H1 (cell line): ENCODE data around the gene BCL2L12. TPM values are rescaled to one million over a fixed set of nuclear protein-coding genes. Genes with fewer than 3 reads are reported as not detected.

Experiments used
- CTCF ChIA-PET: fragments of 300-600 bp; sonication (Branson Sonifier 250); formaldehyde crosslinking; loops from one replicate; lab custom pipeline; 2021; ENCODE audit not compliant: partially characterized antibody; lab: Charles Lee
- POLR2A ChIA-PET: fragments of 300-600 bp; sonication (Branson Sonifier 250); formaldehyde crosslinking; loops from one replicate; lab custom pipeline; 2021; ENCODE audit warnings: inconsistent platforms; ENCODE audit not compliant: partially characterized antibody; lab: Charles Lee
- DNase-seq, 2 experiments: peaks; one replicate each; pipeline versions ENCODE4 v3.0.0 to v3.0.0-alpha.2; 2010 to 2022; ENCODE audit warnings: low spot score in 2 of 2, low read depth in 1 of 2, mixed read lengths in 1 of 2
- FAIRE-seq: peaks from 2 replicates; lab custom pipeline; 2011; peaks lifted over from hg19 to GRCh38; lab: Jason Lieb, UNC
- H2AFZ ChIP-seq: 2 replicates; pipeline ENCODE4 v1.8.1; 2012; ENCODE audit warnings: low read length, inconsistent platforms
- H2AK5ac ChIP-seq: 2 replicates; pipeline ENCODE4 v1.6.1; 2013; ENCODE audit warnings: low read depth, low read length
- H2BK120ac ChIP-seq: replicated peaks from 2 replicates; pipeline ENCODE3; 2013; ENCODE audit warnings: low read depth, low read length, inconsistent platforms
- H2BK12ac ChIP-seq: 2 replicates; pipeline ENCODE4 v1.6.1; 2013; ENCODE audit warnings: low read depth, low read length
- H2BK15ac ChIP-seq: 2 replicates; pipeline ENCODE4 v1.6.1; 2013; ENCODE audit warnings: low read length
- H2BK20ac ChIP-seq: 2 replicates; pipeline ENCODE4 v1.6.1; 2013; ENCODE audit warnings: low read length
- H2BK5ac ChIP-seq: 2 replicates; pipeline ENCODE4 v1.6.1; 2013; ENCODE audit warnings: low read depth, low read length
- H3K14ac ChIP-seq: 2 replicates; pipeline ENCODE4 v1.6.1; 2013; ENCODE audit warnings: inconsistent platforms; ENCODE audit not compliant: insufficient read length
- H3K18ac ChIP-seq: 2 replicates; pipeline ENCODE4 v1.6.1; 2013; ENCODE audit warnings: low read length; ENCODE audit errors: extremely low read depth
- H3K23ac ChIP-seq: 2 replicates; pipeline ENCODE4 v1.6.1; 2013; ENCODE audit warnings: inconsistent platforms; ENCODE audit not compliant: insufficient read length
- H3K23me2 ChIP-seq: 2 replicates; pipeline ENCODE4 v1.6.1; 2013; ENCODE audit warnings: low read depth, low read length
- H3K27ac ChIP-seq: 2 replicates; pipeline ENCODE4 v1.6.1; 2011; ENCODE audit warnings: low read depth, low read length, inconsistent platforms
- H3K27me3 ChIP-seq, 4 experiments: replicated peaks in 1 of 4; 1 replicate in 1 of 4; 2 replicates in 3 of 4; pipeline versions ENCODE4 v1.6.1 to v1.8.1; 2011 to 2013; ENCODE audit warnings: low read length in 3 of 4, mild to moderate bottlenecking in 3 of 4, inconsistent platforms in 2 of 4, mixed read lengths in 2 of 4, moderate library complexity in 1 of 4; ENCODE audit not compliant: control insufficient read depth in 3 of 4, insufficient read depth in 3 of 4; ENCODE audit errors: extremely low read depth in 1 of 4
- H3K36me3 ChIP-seq, 4 experiments: 2 replicates each; pipeline versions ENCODE4 v1.6.1 to v1.8.1; 2011 to 2013; ENCODE audit warnings: mild to moderate bottlenecking in 4 of 4, low read length in 3 of 4, moderate library complexity in 2 of 4, control low read depth in 1 of 4, inconsistent platforms in 1 of 4; ENCODE audit not compliant: insufficient read depth in 4 of 4, control insufficient read depth in 2 of 4
- H3K4ac ChIP-seq: replicated peaks from 2 replicates; pipeline ENCODE3; 2013; ENCODE audit warnings: low read length, low read depth, mixed read lengths, inconsistent platforms; ENCODE audit not compliant: insufficient read length
- H3K4me1 ChIP-seq, 4 experiments: replicated peaks in 1 of 4; 1 replicate in 1 of 4; 2 replicates in 3 of 4; pipeline versions ENCODE4 v1.6.1 to v1.8.1; 2011 to 2013; ENCODE audit warnings: low read length in 3 of 4, inconsistent platforms in 2 of 4, mixed read lengths in 1 of 4; ENCODE audit not compliant: insufficient read depth in 4 of 4, control insufficient read depth in 3 of 4
- H3K4me2 ChIP-seq, 2 experiments: 2 replicates each; pipeline versions ENCODE4 v1.6.1 to v1.8.1; 2011 to 2013; ENCODE audit warnings: low read depth in 2 of 2, low read length in 2 of 2, control low read depth in 1 of 2, inconsistent platforms in 1 of 2, mild to moderate bottlenecking in 1 of 2; ENCODE audit not compliant: insufficient read depth in 1 of 2
- H3K4me3 ChIP-seq, 4 experiments: fragments of 200-600, 300-600 bp in 1 of 4; sonication (generic), shearing (Covaris generic), sonication (Bioruptor Twin) in 1 of 4; 2 replicates each; pipeline versions ENCODE4 v1.5.1 to v1.8.1; 2011 to 2016; ENCODE audit warnings: low read length in 4 of 4, low read depth in 3 of 4, control low read depth in 2 of 4, inconsistent platforms in 2 of 4, mild to moderate bottlenecking in 2 of 4, mixed read lengths in 1 of 4, moderate library complexity in 1 of 4; ENCODE audit not compliant: insufficient read depth in 2 of 4; ENCODE audit errors: extremely low read depth in 1 of 4
- H3K56ac ChIP-seq: replicated peaks from 2 replicates; pipeline ENCODE3; 2013; ENCODE audit warnings: low read depth, mild to moderate bottlenecking, mixed read lengths, low read length, inconsistent platforms; ENCODE audit not compliant: insufficient read length
- H3K79me1 ChIP-seq: 2 replicates; pipeline ENCODE4 v1.6.1; 2013; ENCODE audit warnings: low read depth, low read length, control low read depth
- H3K79me2 ChIP-seq, 2 experiments: 2 replicates each; pipeline versions ENCODE4 v1.6.1 to v1.8.1; 2012 to 2013; ENCODE audit warnings: low read length in 2 of 2, mild to moderate bottlenecking in 2 of 2, inconsistent platforms in 1 of 2; ENCODE audit not compliant: insufficient read depth in 2 of 2, control insufficient read depth in 1 of 2
- H3K9ac ChIP-seq, 4 experiments: replicated peaks in 1 of 4; 1 replicate in 1 of 4; 2 replicates in 3 of 4; pipeline versions ENCODE4 v1.6.1 to v1.8.1; 2011 to 2013; ENCODE audit warnings: low read depth in 3 of 4, low read length in 3 of 4, control low read depth in 2 of 4, mild to moderate bottlenecking in 2 of 4, moderate library complexity in 2 of 4, inconsistent platforms in 1 of 4; ENCODE audit errors: extremely low read depth in 1 of 4
- H3K9me3 ChIP-seq, 2 experiments: 2 replicates each; pipeline versions ENCODE4 v1.6.1 to v1.8.1; 2012 to 2013; ENCODE audit warnings: mild to moderate bottlenecking in 2 of 2, moderate library complexity in 2 of 2, control low read depth in 1 of 2, inconsistent platforms in 1 of 2, low read depth in 1 of 2, low read length in 1 of 2, mixed read lengths in 1 of 2; ENCODE audit not compliant: insufficient read depth in 2 of 2
- H4K20me1 ChIP-seq, 2 experiments: replicated peaks in 1 of 2; 2 replicates each; pipeline versions ENCODE3 to v1.8.1; 2011 to 2013; ENCODE audit warnings: inconsistent platforms in 2 of 2, low read length in 2 of 2, mild to moderate bottlenecking in 1 of 2; ENCODE audit not compliant: insufficient read depth in 2 of 2, control insufficient read depth in 1 of 2
- H4K5ac ChIP-seq: 2 replicates; pipeline ENCODE4 v1.6.1; 2013; ENCODE audit warnings: low read length, low read depth, mixed read lengths, inconsistent platforms; ENCODE audit not compliant: insufficient read length
- H4K8ac ChIP-seq: 2 replicates; pipeline ENCODE4 v1.8.0; 2013; ENCODE audit warnings: mild to moderate bottlenecking, moderate library complexity, low read length, inconsistent platforms; ENCODE audit not compliant: insufficient read depth; ENCODE audit errors: extremely low read depth
- H4K91ac ChIP-seq: replicated peaks from 2 replicates; pipeline ENCODE3; 2013; ENCODE audit warnings: low read length, mixed read lengths, inconsistent platforms; ENCODE audit not compliant: insufficient read length
- CEBPB ChIP-seq: IDR thresholded peaks from 2 replicates; pipeline ENCODE4 v1.6.1; 2012; ENCODE audit warnings: low read depth, low read length
- CREB1 ChIP-seq: IDR thresholded peaks from 2 replicates; pipeline ENCODE4 v1.6.1; 2012; ENCODE audit warnings: inconsistent platforms
- CTBP2 ChIP-seq: IDR thresholded peaks from 2 replicates; pipeline ENCODE4 v1.7.0; 2011; ENCODE audit warnings: borderline replicate concordance, mild to moderate bottlenecking, moderate library complexity, mixed read lengths, low read length; ENCODE audit not compliant: insufficient read depth, insufficient read length
- GABPA ChIP-seq: IDR thresholded peaks from 2 replicates; pipeline ENCODE4 v1.6.1; 2011; ENCODE audit warnings: mild to moderate bottlenecking, low read length, moderate library complexity, borderline replicate concordance; ENCODE audit not compliant: insufficient read depth
- HDAC2 ChIP-seq, 2 experiments: fragments of 300-600 bp in 1 of 2; sonication (generic) in 1 of 2; IDR thresholded peaks; 2 replicates each; pipeline ENCODE4 v1.6.1; 2011 to 2012; ENCODE audit warnings: low read depth in 2 of 2, low read length in 2 of 2, mild to moderate bottlenecking in 2 of 2, moderate library complexity in 2 of 2, borderline replicate concordance in 1 of 2, inconsistent platforms in 1 of 2
- MAX ChIP-seq: IDR thresholded peaks from 2 replicates; pipeline ENCODE4 v1.6.1; 2012; ENCODE audit warnings: inconsistent platforms
- PHF8 ChIP-seq: fragments of 200-600 bp; sonication (generic); conservative IDR thresholded peaks from 2 replicates; pipeline ENCODE4 v1.7.1; 2012; ENCODE audit warnings: low read depth, mild to moderate bottlenecking, inconsistent platforms, low read length, moderate library complexity
- POLR2A ChIP-seq, 2 experiments: IDR thresholded peaks; 1 replicate in 1 of 2; 2 replicates in 1 of 2; pipeline ENCODE4 v1.6.1; 2011; ENCODE audit warnings: low read depth in 2 of 2, low read length in 2 of 2, mild to moderate bottlenecking in 2 of 2; ENCODE audit errors: control extremely low read depth in 1 of 2
- SP4 ChIP-seq: IDR thresholded peaks from 2 replicates; pipeline ENCODE4 v1.6.1; 2012; ENCODE audit warnings: low read length, inconsistent platforms
- TEAD4 ChIP-seq: IDR thresholded peaks from 2 replicates; pipeline ENCODE4 v1.6.1; 2012; ENCODE audit warnings: low read depth, low read length, inconsistent platforms, mixed read lengths
- WGBS, 2 experiments: shearing (Covaris generic) in 1 of 2; methylation state at CpG; one replicate each; pipeline versions ENCODE4 v1.1.6 to v1.1.7; 2013 to 2015; ENCODE audit warnings: low lambda C conversion rate in 2 of 2, mixed read lengths in 2 of 2, inconsistent platforms in 1 of 2, low coverage in 1 of 2, missing lambda C conversion rate in 1 of 2; ENCODE audit not compliant: insufficient replicate concordance in 2 of 2, insufficient coverage in 1 of 2, insufficient read length in 1 of 2; ENCODE audit errors: extremely low coverage in 1 of 2, missing lambda C conversion rate in 1 of 2; 5-methylcytosine and 5-hydroxymethylcytosine counted together
- polyA plus RNA-seq, 7 experiments: library from polyadenylated mRNA; depleted of rRNA in 3 of 7; stranded (reverse) in 5 of 7; unstranded in 2 of 7; fragments of >200 nt in 5 of 7; fragments of 200-250 nt in 2 of 7; gene quantifications; 1 replicate in 5 of 7; 2 replicates in 1 of 7; 4 replicates in 1 of 7; pipeline versions ENCODE4 v1.2.1 to v1.2.3, GENCODE V29; 2011 to 2013; ENCODE audit warnings: missing spikeins in 2 of 7, mixed read lengths in 2 of 7
- total RNA-seq: library from RNA; stranded (reverse); fragmentation: NEBNext Ultra II Directional; extraction: Animal tissue kit (Norgen Biotek cat#: 25700); gene quantifications from 2 replicates; pipeline ENCODE4 v1.2.1, GENCODE V29; 2021

The BCL2L12 gene
- total and polyA plus RNA-seq, 2 of the 8 experiments (the other 6 are each of a cell fraction or from before 2014, with no cell fraction given) = 126 to 209 TPM

- H2BK5ac ChIP-seq = peak within 1 kb of the TSS; percentile 93
- CTCF ChIA-PET = interaction anchor here (1.4 to 2.9 kb wide), 2 partner anchors 31 to 43 kb away, joined by 4 to 14 read pairs; no protein-coding TSS in a partner anchor
- H2BK20ac ChIP-seq = no peak within 1 kb of the TSS
- no peak for FAIRE-seq
- peak within 1 kb of the TSS; percentile 87 to 89 for H3K4me2 ChIP-seq
- H3K14ac ChIP-seq = no peak within 1 kb of the TSS
- H3K23me2 ChIP-seq = peaks cover 7% of the 10 kb centered on the region
- peak within 1 kb of the TSS; percentile 74 for H3K56ac ChIP-seq
- H2BK15ac ChIP-seq = 0 out of 2 replicates have a peak within 1 kb of the TSS, but pooled peaks have one; percentile 72
- no peak within 1 kb of the TSS for H2BK120ac ChIP-seq
- H3K27me3 ChIP-seq = no peaks in the 10 kb centered on the region
- H2BK12ac ChIP-seq = 0 out of 2 replicates have a peak within 1 kb of the TSS, but pooled peaks have one; percentile 68
- H3K79me1 ChIP-seq = peaks cover 17% of the 10 kb centered on the region
- peak within 1 kb of the TSS; percentile 13 for H3K4ac ChIP-seq
- peak within 1 kb of the TSS; percentile 90 to 99 (median 92) for H3K9ac ChIP-seq
- peaks cover 10 to 29% of the 10 kb centered on the region in 2 experiments for H3K79me2 ChIP-seq
- H3K36me3 ChIP-seq = peaks cover 0 to 6% (median 4%) of the 10 kb centered on the region in 4 experiments; a peak in 5 of 8 replicates
- H4K20me1 ChIP-seq = peaks cover 3 to 21% of the 10 kb centered on the region in 2 experiments
- peak within 1 kb of the TSS; percentile 88 for H4K5ac ChIP-seq
- H4K8ac ChIP-seq = peak within 1 kb of the TSS; percentile 81; the same call in 1 of the 2 replicates
- POLR2A ChIA-PET = interaction anchor here (0.8 to 50.7 kb wide), 10 partner anchors 11 to 163 kb away, joined by 3 to 840 read pairs (median 6); partner anchors contain the start of genes BCL2L12, CPT1C, IRF3 and PRMT1
- H3K27ac ChIP-seq = peak within 1 kb of the TSS; percentile 93
- H3K23ac ChIP-seq = no peak within 1 kb of the TSS
- H2AFZ ChIP-seq = no peak within 1 kb of the TSS
- H3K9me3 ChIP-seq = no peaks in the 10 kb centered on the region
- peak within 1 kb of the TSS; percentile 85 to 100 (median 97) for H3K4me3 ChIP-seq
- H3K18ac ChIP-seq = peak within 1 kb of the TSS; percentile 83
- 2% methylated on average over 65 of the region's 87 CpGs; no CpG with 5 or more reads in 1 of the 2 experiments for WGBS, 2 experiments
- H2AK5ac ChIP-seq = peak within 1 kb of the TSS; percentile 90; the same call in 1 of the 2 replicates
- H4K91ac ChIP-seq = peak within 1 kb of the TSS; percentile 82
- DNase-seq = peak; percentile 98 to 99
- peaks cover 2 to 15% (median 11%) of the 10 kb centered on the region in 4 experiments for H3K4me1 ChIP-seq
- peak; percentile 69 for TF ChIP-seq MAX
- peak; percentile 50; the same call in 1 of the 2 replicates for TF ChIP-seq TEAD4
- TF ChIP-seq CTBP2 = no peak
- TF ChIP-seq HDAC2 (IDR thresholded peaks at IDR 0.05; ENCODE audit: borderline replicate concordance in 1 of 2, low read depth in 2 of 2, low read length in 2 of 2) = peak; percentile 98 to 99
- peak; percentile 93 for TF ChIP-seq SP4
- TF ChIP-seq CEBPB = peak; percentile 72
- peak in 1 of 2 experiments; percentile 50; a peak in 1 of 3 replicates for TF ChIP-seq POLR2A (IDR thresholded peaks at IDR 0.05; ENCODE audit: control extremely low read depth in 1 of 2, low read depth in 2 of 2, low read length in 2 of 2)
- TF ChIP-seq PHF8 = peak; percentile 80
- peak; percentile 74; the same call in 1 of the 2 replicates for TF ChIP-seq GABPA
- TF ChIP-seq CREB1 = peak; percentile 95
Measured at GRCh38 chr19:49641688-49642491, 23.8 kb upstream of the BCL2L12 start, which contains the start of gene SCAF1. Gene SCAF1 (plus strand): TSS chr19:49642209. CDS start chr19:49645027, 2,818 bp downstream.
